Measurements from ENCODE around the gene GUCY1A2. TPM values are rescaled to one million over a fixed set of nuclear protein-coding genes. Genes with fewer than 3 reads are reported as not detected.

Gene GUCY1A2
- total and polyA plus RNA-seq, 2 experiments from 2014 or later, result 0.15 to 0.54 TPM

DNA sequence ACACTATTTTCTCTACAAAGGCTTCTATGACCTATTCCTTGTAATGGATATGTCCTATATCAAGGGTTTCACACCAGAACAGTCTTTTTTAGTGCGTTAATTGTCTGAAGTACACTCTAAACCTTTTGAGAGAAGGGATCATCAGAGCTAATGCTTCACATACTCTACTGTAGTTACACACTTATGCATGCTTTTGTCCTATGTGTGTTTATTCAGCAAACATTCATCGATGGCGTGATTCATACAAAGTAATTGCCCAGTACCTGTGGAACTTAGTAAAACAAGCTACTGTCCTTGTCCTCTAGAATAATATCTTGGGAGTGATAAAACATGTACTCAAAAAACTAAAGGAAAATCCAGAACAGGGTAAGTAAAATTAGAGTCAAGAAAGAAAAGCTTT is 139.2 kb downstream of the GUCY1A2 start:
- no peak for TF ChIP-seq EZH2 (IDR thresholded peaks at IDR 0.05; ENCODE audit: insufficient read depth, poor library complexity, severe bottlenecking)
- TF ChIP-seq EZH2phosphoT487 (IDR thresholded peaks at IDR 0.05; ENCODE audit: insufficient read depth, low read depth), result no peak
- Histone ChIP-seq H3K9ac (no peak overlapping the region), H3K9me3 (ENCODE audit: low read depth) (no peaks in the 10 kb centered on the region), H3K36me3 (ENCODE audit: low read depth) (no peaks in the 10 kb centered on the region), H3K4me2 (ENCODE audit: unreplicated experiment) (no peak overlapping the region), H3K27ac (no peak overlapping the region), H3K4me3 (no peak overlapping the region), H2AFZ (no peak overlapping the region), H3K9me2 (ENCODE audit: insufficient read depth) (no peaks in the 10 kb centered on the region), H3K27me3 (replicated peaks; ENCODE audit: insufficient read depth) (0 out of 2 replicates have a peak, but pooled peaks cover 5% of the 10 kb centered on the region), H4K20me1 (ENCODE audit: insufficient read depth) (no peaks in the 10 kb centered on the region), H3F3A (ENCODE audit: insufficient read depth) (no peaks in the 10 kb centered on the region), H3K4me1 (ENCODE audit: insufficient read depth) (no peaks in the 10 kb centered on the region), H3K79me2 (ENCODE audit: insufficient read depth) (no peaks in the 10 kb centered on the region)
- DNase-seq, result no peak
- WGBS, 2 experiments (ENCODE audit: low coverage in 1 of 2, low lambda C conversion rate in 2 of 2, missing lambda C conversion rate in 2 of 2), result 64 to 67% methylated on average over 3 of the region's 3 CpGs
- in situ Hi-C loops (cut with MboI), result no loop called here

DNA sequence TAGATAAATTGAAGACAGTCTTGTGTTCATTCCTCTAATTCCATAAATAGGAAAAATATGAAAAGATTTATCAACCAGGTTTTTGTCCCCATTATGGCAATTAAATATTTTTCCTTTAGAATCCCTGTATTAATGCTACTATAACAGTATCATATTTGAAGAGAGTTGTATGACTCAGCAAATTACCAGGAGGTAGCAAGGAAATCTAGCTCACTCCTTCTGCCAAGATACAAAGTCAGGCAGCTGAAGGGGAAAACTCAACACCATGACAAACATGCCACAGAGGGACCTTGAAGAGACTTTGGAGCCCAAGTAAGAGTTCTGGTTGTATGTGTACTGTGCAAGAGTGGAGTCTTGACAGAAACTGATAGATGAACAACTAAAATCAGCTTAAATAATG is 143.3 kb downstream of the GUCY1A2 start:
- Histone ChIP-seq H3K79me2 (ENCODE audit: insufficient read depth) (no peaks in the 10 kb centered on the region), H3F3A (ENCODE audit: insufficient read depth) (no peaks in the 10 kb centered on the region), H2AFZ (no peak overlapping the region), H3K9me3 (ENCODE audit: low read depth) (no peaks in the 10 kb centered on the region), H3K27ac (no peak overlapping the region), H3K9me2 (ENCODE audit: insufficient read depth) (no peaks in the 10 kb centered on the region), H3K4me1 (ENCODE audit: insufficient read depth) (no peaks in the 10 kb centered on the region), H3K4me3 (no peak overlapping the region), H3K9ac (no peak overlapping the region), H3K4me2 (ENCODE audit: unreplicated experiment) (no peak overlapping the region), H4K20me1 (ENCODE audit: insufficient read depth) (no peaks in the 10 kb centered on the region), H3K36me3 (ENCODE audit: low read depth) (no peaks in the 10 kb centered on the region), H3K27me3 (replicated peaks; ENCODE audit: insufficient read depth) (0 out of 2 replicates have a peak, but pooled peaks cover 5% of the 10 kb centered on the region)
- TF ChIP-seq EZH2phosphoT487 (IDR thresholded peaks at IDR 0.05; ENCODE audit: insufficient read depth, low read depth) (no peak), EZH2 (IDR thresholded peaks at IDR 0.05; ENCODE audit: insufficient read depth, poor library complexity, severe bottlenecking) (no peak)
- in situ Hi-C loops (cut with MboI), result no loop called here
- DNase-seq, result peak; percentile 12

DNA sequence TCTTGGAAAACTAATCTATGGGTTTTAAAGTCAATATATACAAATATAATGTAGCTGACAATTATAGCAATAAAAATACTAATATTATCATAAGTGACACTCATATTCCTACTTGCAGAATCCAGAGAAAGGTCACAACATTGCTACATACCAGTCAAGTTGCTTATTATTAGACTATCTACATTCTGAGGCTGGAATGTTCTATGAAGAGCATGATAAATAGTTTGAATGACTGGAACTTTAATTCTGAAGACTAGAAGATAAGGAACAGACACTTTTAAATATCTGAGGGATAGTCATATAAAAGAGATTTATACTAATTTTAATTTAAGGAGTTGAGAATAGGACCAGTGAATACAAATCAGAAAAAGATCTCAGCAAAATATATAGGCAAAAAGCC is 146.0 kb downstream of the GUCY1A2 start:
- Histone ChIP-seq H3K4me1 (ENCODE audit: insufficient read depth) (no peaks in the 10 kb centered on the region), H3K79me2 (ENCODE audit: insufficient read depth) (no peaks in the 10 kb centered on the region), H3K27me3 (replicated peaks; ENCODE audit: insufficient read depth) (0 out of 2 replicates have a peak, but pooled peaks cover 9% of the 10 kb centered on the region), H2AFZ (no peak overlapping the region), H3K9me3 (ENCODE audit: low read depth) (no peaks in the 10 kb centered on the region), H3K9ac (no peak overlapping the region), H3K4me3 (no peak overlapping the region), H3F3A (ENCODE audit: insufficient read depth) (no peaks in the 10 kb centered on the region), H4K20me1 (ENCODE audit: insufficient read depth) (no peaks in the 10 kb centered on the region), H3K27ac (no peak overlapping the region), H3K4me2 (ENCODE audit: unreplicated experiment) (no peak overlapping the region), H3K9me2 (ENCODE audit: insufficient read depth) (no peaks in the 10 kb centered on the region), H3K36me3 (ENCODE audit: low read depth) (no peaks in the 10 kb centered on the region)
- no peak for DNase-seq
- in situ Hi-C loops (cut with MboI), result no loop called here
- TF ChIP-seq EZH2phosphoT487 (IDR thresholded peaks at IDR 0.05; ENCODE audit: insufficient read depth, low read depth) (no peak), EZH2 (IDR thresholded peaks at IDR 0.05; ENCODE audit: insufficient read depth, poor library complexity, severe bottlenecking) (no peak)

DNA sequence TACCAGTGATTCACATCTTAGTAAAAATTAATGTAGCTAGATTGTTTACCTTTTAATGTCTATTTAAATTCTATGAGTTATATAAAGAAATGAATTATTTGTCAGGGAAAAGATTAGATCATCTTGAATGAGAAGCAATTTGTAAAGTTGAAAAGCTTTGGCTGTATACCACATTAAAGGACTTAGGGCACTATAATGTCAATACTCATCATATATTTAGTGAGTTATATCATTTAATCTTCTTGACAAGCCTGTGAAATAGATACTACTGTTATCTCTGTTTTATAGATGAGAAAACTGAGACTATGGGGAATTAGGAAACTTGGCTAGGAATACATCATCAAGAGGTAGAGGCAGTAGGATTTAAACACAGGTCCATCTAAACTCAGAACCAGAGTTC is 160.1 kb downstream of the GUCY1A2 start:
- no peaks in the 10 kb centered on the region for H3K79me2 ChIP-seq (ENCODE audit: insufficient read depth)
- no peaks in the 10 kb centered on the region for H4K20me1 ChIP-seq (ENCODE audit: insufficient read depth)
- in situ Hi-C loops (cut with MboI), result no loop called here
- DNase-seq, result no peak
- no peaks in the 10 kb centered on the region for H3K9me3 ChIP-seq (ENCODE audit: low read depth)
- H3K9me2 ChIP-seq (ENCODE audit: insufficient read depth), result no peaks in the 10 kb centered on the region
- no peak overlapping the region for H3K4me2 ChIP-seq (ENCODE audit: unreplicated experiment)
- TF ChIP-seq EZH2 (IDR thresholded peaks at IDR 0.05; ENCODE audit: insufficient read depth, poor library complexity, severe bottlenecking), result no peak
- TF ChIP-seq EZH2phosphoT487 (IDR thresholded peaks at IDR 0.05; ENCODE audit: insufficient read depth, low read depth), result no peak
- no peak overlapping the region for H3K9ac ChIP-seq
- H3K36me3 ChIP-seq (ENCODE audit: low read depth), result no peaks in the 10 kb centered on the region
- H3F3A ChIP-seq (ENCODE audit: insufficient read depth), result no peaks in the 10 kb centered on the region
- no peak overlapping the region for H2AFZ ChIP-seq
- no peak overlapping the region for H3K27ac ChIP-seq
- no peaks in the 10 kb centered on the region for H3K27me3 ChIP-seq (replicated peaks; ENCODE audit: insufficient read depth)
- H3K4me1 ChIP-seq (ENCODE audit: insufficient read depth), result no peaks in the 10 kb centered on the region
- H3K4me3 ChIP-seq, result no peak overlapping the region

DNA sequence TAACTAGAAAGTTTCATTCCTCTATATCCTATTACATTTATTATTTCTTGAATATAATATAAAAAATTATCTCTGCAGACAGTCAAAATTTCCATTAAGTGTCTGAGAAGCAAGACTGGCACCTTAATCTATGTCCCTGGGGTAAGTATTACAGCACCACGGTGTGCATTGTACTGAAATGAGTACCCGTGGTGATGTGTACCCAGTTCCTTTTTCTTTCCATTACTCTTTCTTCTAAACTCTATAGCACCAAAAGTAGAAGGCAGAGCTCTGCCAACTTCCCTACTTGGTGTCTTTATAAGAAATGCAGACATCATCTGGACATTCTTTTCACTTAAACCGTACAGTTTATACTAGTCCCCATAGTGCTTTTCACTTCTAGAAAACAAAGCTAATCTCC is 161.7 kb downstream of the GUCY1A2 start:
- Histone ChIP-seq H4K20me1 (ENCODE audit: insufficient read depth) (no peaks in the 10 kb centered on the region), H3K4me3 (no peak overlapping the region), H3K9ac (no peak overlapping the region), H3K79me2 (ENCODE audit: insufficient read depth) (no peaks in the 10 kb centered on the region), H3K36me3 (ENCODE audit: low read depth) (no peaks in the 10 kb centered on the region), H3K4me1 (ENCODE audit: insufficient read depth) (no peaks in the 10 kb centered on the region), H3K27me3 (replicated peaks; ENCODE audit: insufficient read depth) (no peaks in the 10 kb centered on the region), H3K9me3 (ENCODE audit: low read depth) (no peaks in the 10 kb centered on the region), H3K27ac (no peak overlapping the region), H2AFZ (no peak overlapping the region), H3K4me2 (ENCODE audit: unreplicated experiment) (no peak overlapping the region), H3K9me2 (ENCODE audit: insufficient read depth) (no peaks in the 10 kb centered on the region), H3F3A (ENCODE audit: insufficient read depth) (no peaks in the 10 kb centered on the region)
- TF ChIP-seq EZH2phosphoT487 (IDR thresholded peaks at IDR 0.05; ENCODE audit: insufficient read depth, low read depth), result no peak
- no peak for TF ChIP-seq EZH2 (IDR thresholded peaks at IDR 0.05; ENCODE audit: insufficient read depth, poor library complexity, severe bottlenecking)
- WGBS, 2 experiments (ENCODE audit: low coverage in 1 of 2, low lambda C conversion rate in 2 of 2, missing lambda C conversion rate in 2 of 2), result 15 to 30% methylated on average over 3 of the region's 3 CpGs
- in situ Hi-C loops (cut with MboI), result no loop called here
- DNase-seq, result no peak

Data from GM23248 (cell line).